B cell (primary cell): ENCODE measurements around the gene SDSL. TPM values are rescaled to one million over a fixed set of nuclear protein-coding genes. Genes with fewer than 3 reads are reported as not detected.

Source experiments
- ATAC-seq: fragments of 200-7000 bp; cut with Tn5 transposase; one replicate; pipeline ENCODE4 v1.10.0; 2021; ENCODE audit warnings: low read depth, mild to moderate bottlenecking, moderate number of reproducible peaks, moderate library complexity
- CTCF ChIA-PET: fragments of 350-600 bp; sonication (Branson Sonifier 250); formaldehyde crosslinking; loops from one replicate; lab custom pipeline; 2021; ENCODE audit warnings: antibody characterized with exemption, inconsistent platforms; lab: Charles Lee
- POLR2A ChIA-PET: fragments of 350-600 bp; sonication (Branson Sonifier 250); formaldehyde crosslinking; loops from one replicate; lab custom pipeline; 2021; ENCODE audit warnings: antibody characterized with exemption; lab: Charles Lee
- DNase-seq: peaks from one replicate; pipeline ENCODE4 v3.0.0; 2013
- H2AFZ ChIP-seq: 2 replicates; pipeline ENCODE4 v1.6.1; 2012; ENCODE audit warnings: mild to moderate bottlenecking, low read depth, low read length; ENCODE audit not compliant: insufficient read depth, poor library complexity, severe bottlenecking
- H3K27ac ChIP-seq, 2 donors: 1 replicate in 1 of 2; 2 replicates in 1 of 2; pipeline ENCODE4 v1.5.1; 2012 to 2013; ENCODE audit warnings: low read length in 2 of 2, mild to moderate bottlenecking in 2 of 2, moderate library complexity in 1 of 2
- H3K27me3 ChIP-seq, 4 experiments: fragments of 200-600 bp in 1 of 4; sonication (generic) in 1 of 4; replicated peaks in 1 of 4; 1 replicate in 2 of 4; 2 replicates in 2 of 4; pipeline versions ENCODE4 v1.6.1 to v1.7.0; 2013 to 2016; ENCODE audit warnings: low read length in 3 of 4, mild to moderate bottlenecking in 2 of 4, mixed read lengths in 1 of 4, moderate library complexity in 1 of 4; ENCODE audit not compliant: insufficient read depth in 4 of 4, control insufficient read depth in 3 of 4; ENCODE audit errors: control extremely low read depth in 1 of 4
- H3K36me3 ChIP-seq, 2 experiments: replicated peaks in 1 of 2; 1 replicate in 1 of 2; 2 replicates in 1 of 2; pipeline versions ENCODE4 v1.6.1 to v1.7.1; 2013; ENCODE audit warnings: low read length in 1 of 2; ENCODE audit not compliant: insufficient read depth in 2 of 2, control insufficient read depth in 1 of 2; ENCODE audit errors: control extremely low read depth in 1 of 2, extremely low read depth in 1 of 2
- H3K4me1 ChIP-seq, 2 donors: fragments of 200-600 bp in 1 of 2; sonication (generic) in 1 of 2; 1 replicate in 1 of 2; 2 replicates in 1 of 2; pipeline versions ENCODE4 v1.5.1 to v1.6.1; 2013 to 2017; ENCODE audit warnings: low read length in 2 of 2; ENCODE audit not compliant: control insufficient read depth in 2 of 2, insufficient read depth in 2 of 2
- H3K4me2 ChIP-seq: replicated peaks from 2 replicates; pipeline ENCODE3; 2012; ENCODE audit warnings: mild to moderate bottlenecking, low read depth, low read length; ENCODE audit not compliant: poor library complexity, severe bottlenecking
- H3K4me3 ChIP-seq, 5 experiments: fragments of 200-600 bp in 1 of 5; sonication (generic) in 1 of 5; 1 replicate in 3 of 5; 2 replicates in 2 of 5; pipeline versions ENCODE4 v1.5.1 to v1.7.0; 2011 to 2016; ENCODE audit warnings: low read length in 4 of 5, mild to moderate bottlenecking in 4 of 5, low read depth in 2 of 5, control low read depth in 1 of 5, moderate library complexity in 1 of 5; ENCODE audit not compliant: insufficient read depth in 1 of 5; ENCODE audit errors: control extremely low read depth in 1 of 5, extremely low read depth in 1 of 5
- H3K79me2 ChIP-seq: fragments of 200-600 bp; sonication (generic); one replicate; pipeline ENCODE4 v1.6.0; 2016; ENCODE audit warnings: low read length; ENCODE audit not compliant: control insufficient read depth, insufficient read depth
- H3K9ac ChIP-seq: fragments of 200-600 bp; sonication (generic); 2 replicates; pipeline ENCODE4 v1.6.1; 2017; ENCODE audit warnings: mild to moderate bottlenecking, low read length, moderate library complexity
- H3K9me3 ChIP-seq, 3 donors: one replicate each; pipeline versions ENCODE4 v1.6.1 to v1.7.1; 2013; ENCODE audit warnings: low read length in 2 of 3; ENCODE audit not compliant: control insufficient read depth in 2 of 3, insufficient read depth in 1 of 3; ENCODE audit errors: control extremely low read depth in 1 of 3
- H4K20me1 ChIP-seq: 2 replicates; pipeline ENCODE4 v1.6.0; 2012; ENCODE audit warnings: mild to moderate bottlenecking, low read length; ENCODE audit not compliant: insufficient read depth, control insufficient read depth, poor library complexity, severe bottlenecking
- H3K27ac Mint-ChIP-seq: one replicate; pipeline ENCODE4 v1.8.0; 2021; ENCODE audit warnings: mixed read lengths
- H3K27me3 Mint-ChIP-seq: one replicate; pipeline ENCODE4 v1.8.0; 2021; ENCODE audit warnings: mixed read lengths
- H3K4me1 Mint-ChIP-seq: one replicate; pipeline ENCODE4 v1.8.0; 2021; ENCODE audit warnings: mixed read lengths
- H3K4me3 Mint-ChIP-seq: one replicate; pipeline ENCODE4 v1.8.0; 2021; ENCODE audit warnings: mixed read lengths
- H3K9me3 Mint-ChIP-seq: one replicate; pipeline ENCODE4 v1.8.0; 2022; ENCODE audit warnings: mixed read lengths; ENCODE audit not compliant: insufficient read depth
- CTCF ChIP-seq: fragments of 200-600 bp; IDR thresholded peaks from one replicate; pipeline ENCODE4 v1.8.0; 2022; ENCODE audit warnings: antibody characterized with exemption, mild to moderate bottlenecking
- EZH2 ChIP-seq: IDR thresholded peaks from 2 replicates; pipeline ENCODE4 v1.6.1; 2012; ENCODE audit warnings: borderline replicate concordance, low read depth, mild to moderate bottlenecking, moderate library complexity, low read length; ENCODE audit not compliant: insufficient read depth, poor library complexity, severe bottlenecking
- whole genome bisulfite sequencing: methylation state at CpG from one replicate; pipeline ENCODE4 v1.1.5; 2013; ENCODE audit warnings: missing lambda C conversion rate; ENCODE audit not compliant: insufficient coverage; 5-methylcytosine and 5-hydroxymethylcytosine counted together
- intact Hi-C: fragments of 100-400 bp; cut with micrococcal nuclease; formaldehyde crosslinking; loops from one replicate; pipeline ENCODE4 v1.10.0; 2022
- polyA plus RNA-seq: library from polyadenylated mRNA; depleted of rRNA; stranded (reverse); fragments of >200 nt; gene quantifications from 2 replicates; pipeline ENCODE4 v1.2.3, GENCODE V29; 2012
- total RNA-seq, 2 donors: library from RNA; stranded (reverse); fragments of 120-200 nt in 1 of 2; gene quantifications; 1 replicate in 1 of 2; 2 replicates in 1 of 2; pipeline versions ENCODE4 v1.2.3 to v1.2.4, GENCODE V29; 2013 to 2022

SDSL gene
- total and polyA plus RNA-seq, 2 donors (not counting 1 experiment from before 2014, with no cell fraction given), result 0.15 to 0.64 TPM

DNA sequence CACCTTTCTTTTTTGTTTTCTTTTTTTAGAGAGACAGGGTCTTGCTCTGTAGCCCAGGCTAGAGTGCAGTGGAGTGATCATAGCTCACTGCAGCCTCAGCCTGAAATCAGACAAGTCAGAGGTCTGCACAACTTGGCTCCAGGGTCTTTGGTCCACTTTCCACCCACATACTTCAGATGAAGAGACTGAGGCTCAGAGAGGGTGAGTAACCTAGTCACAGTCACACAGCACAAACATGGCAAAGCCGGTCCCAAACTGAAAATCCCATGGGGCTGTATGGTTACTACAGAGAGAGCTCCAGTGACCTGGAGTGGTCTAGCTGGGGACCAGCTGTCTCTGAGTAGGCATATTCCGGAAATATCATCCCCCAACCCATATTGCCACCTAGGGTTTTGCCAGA is 30.3 kb downstream of the SDSL start:
- WGBS, result 80% methylated on average over 1 of the region's 2 CpGs
- TF ChIP-seq EZH2 (no peak), CTCF (no peak)
- intact Hi-C loops, result no loop called here

GRCh38 chr12:113453330-113453729 is 31.1 kb downstream of the SDSL start:
- no peak for ATAC-seq
- no peak overlapping the region for H3K4me3 Mint-ChIP-seq
- H3K27me3 Mint-ChIP-seq, result peaks cover 17% of the 10 kb centered on the region
- POLR2A ChIA-PET, result no interaction called here
- no peak for DNase-seq
- 50% methylated on average over 6 of the region's 6 CpGs for whole genome bisulfite sequencing
- H3K79me2 ChIP-seq, result no peaks in the 10 kb centered on the region
- intact Hi-C loops, result no loop called here
- no peaks in the 10 kb centered on the region for H3K9me3 ChIP-seq
- no peak overlapping the region for H3K4me3 ChIP-seq
- no peaks in the 10 kb centered on the region for H4K20me1 ChIP-seq
- no peaks in the 10 kb centered on the region for H3K4me1 Mint-ChIP-seq
- no peak overlapping the region for H3K9ac ChIP-seq
- CTCF ChIA-PET, result interaction anchor here (0.5 to 1.0 kb wide), 2 partner anchors 28 to 37 kb away, joined by 3 to 4 read pairs; no protein-coding TSS in a partner anchor
- no peaks in the 10 kb centered on the region for H3K36me3 ChIP-seq
- H2AFZ ChIP-seq, result no peak overlapping the region
- no peaks in the 10 kb centered on the region for H3K9me3 Mint-ChIP-seq
- H3K27ac Mint-ChIP-seq, result no peak overlapping the region
- H3K27me3 ChIP-seq, result peaks cover 0 to 5% (median 2%) of the 10 kb centered on the region in 4 experiments
- H3K4me1 ChIP-seq, result no peaks in the 10 kb centered on the region
- no peak overlapping the region for H3K27ac ChIP-seq
- no peak overlapping the region for H3K4me2 ChIP-seq
- TF ChIP-seq CTCF (no peak), EZH2 (no peak)

More for the DNA sequence above, 30.3 kb downstream of the SDSL start:
- H3K9me3 Mint-ChIP-seq, result no peaks in the 10 kb centered on the region
- H3K4me1 Mint-ChIP-seq, result no peaks in the 10 kb centered on the region
- H3K36me3 ChIP-seq, result no peaks in the 10 kb centered on the region
- DNase-seq, result no peak
- H3K4me1 ChIP-seq, result no peaks in the 10 kb centered on the region
- H3K9me3 ChIP-seq, result peaks cover 0 to 3% (median 0%) of the 10 kb centered on the region in 3 donors
- CTCF ChIA-PET, result no interaction called here
- no peak overlapping the region for H2AFZ ChIP-seq
- POLR2A ChIA-PET, result no interaction called here
- peaks cover 20% of the 10 kb centered on the region for H3K27me3 Mint-ChIP-seq
- H3K27me3 ChIP-seq, result no peaks in the 10 kb centered on the region
- no peak overlapping the region for H3K27ac Mint-ChIP-seq
- H3K27ac ChIP-seq, result no peak overlapping the region
- H3K4me3 Mint-ChIP-seq, result no peak overlapping the region
- H3K4me2 ChIP-seq, result no peak overlapping the region
- H3K4me3 ChIP-seq, result no peak overlapping the region
- H3K79me2 ChIP-seq, result no peaks in the 10 kb centered on the region
- no peak overlapping the region for H3K9ac ChIP-seq
- no peak for ATAC-seq
- H4K20me1 ChIP-seq, result no peaks in the 10 kb centered on the region
